ENCODE data around the gene TMEM205.
"Not testable (repeated sequence)": the region's sequence is repeated elsewhere in the genome, so short reads cannot be mapped to it uniquely, and the experiment has no call there.

TMEM205 gene

DNA sequence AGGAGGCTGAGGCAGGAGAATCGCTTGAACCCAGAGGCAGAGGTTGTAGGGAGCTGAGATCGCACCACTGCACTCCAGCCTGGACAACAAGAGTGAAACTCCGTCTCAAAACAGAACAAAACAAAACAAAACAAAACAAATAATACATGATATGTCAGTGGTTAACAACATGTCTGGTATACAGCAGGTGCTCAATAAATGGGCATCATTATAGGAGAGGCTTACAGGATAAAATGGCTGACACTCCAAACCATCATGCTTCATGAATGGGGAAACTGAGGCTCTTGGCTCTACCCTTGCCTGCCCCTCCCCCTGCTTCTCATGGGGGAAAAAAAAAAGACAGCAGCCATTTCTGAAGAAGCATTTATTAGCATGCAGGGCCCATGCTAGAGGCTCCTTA lies 3.6 kb downstream of the TMEM205 start:
- no peak for FAIRE-seq

DNA sequence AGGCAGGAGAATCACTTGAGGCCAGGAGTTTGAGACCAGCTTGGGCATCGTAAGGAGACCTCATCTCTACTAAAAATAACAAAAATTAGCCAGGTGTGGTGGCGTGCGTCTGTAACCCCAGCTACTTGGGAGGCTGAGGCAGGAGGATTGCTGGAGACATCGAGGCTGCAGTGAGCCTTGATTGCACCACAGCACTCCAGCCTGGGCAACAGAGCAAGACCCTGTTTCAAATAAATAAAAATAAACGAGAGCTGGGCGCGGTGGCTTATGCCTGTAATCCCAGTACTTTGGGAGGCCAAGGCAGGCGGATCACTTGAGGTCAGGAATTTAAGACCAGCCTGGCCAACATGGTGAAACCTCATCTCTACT lies 6.0 kb downstream of the TMEM205 start:
- FAIRE-seq; DNase-seq (ENCODE audit: insufficient read length, low spot score): not testable (repeated sequence)

More for the DNA sequence above, 3.6 kb downstream of the TMEM205 start:
- DNase-seq (ENCODE audit: insufficient read length, low spot score) = no peak

DNA sequence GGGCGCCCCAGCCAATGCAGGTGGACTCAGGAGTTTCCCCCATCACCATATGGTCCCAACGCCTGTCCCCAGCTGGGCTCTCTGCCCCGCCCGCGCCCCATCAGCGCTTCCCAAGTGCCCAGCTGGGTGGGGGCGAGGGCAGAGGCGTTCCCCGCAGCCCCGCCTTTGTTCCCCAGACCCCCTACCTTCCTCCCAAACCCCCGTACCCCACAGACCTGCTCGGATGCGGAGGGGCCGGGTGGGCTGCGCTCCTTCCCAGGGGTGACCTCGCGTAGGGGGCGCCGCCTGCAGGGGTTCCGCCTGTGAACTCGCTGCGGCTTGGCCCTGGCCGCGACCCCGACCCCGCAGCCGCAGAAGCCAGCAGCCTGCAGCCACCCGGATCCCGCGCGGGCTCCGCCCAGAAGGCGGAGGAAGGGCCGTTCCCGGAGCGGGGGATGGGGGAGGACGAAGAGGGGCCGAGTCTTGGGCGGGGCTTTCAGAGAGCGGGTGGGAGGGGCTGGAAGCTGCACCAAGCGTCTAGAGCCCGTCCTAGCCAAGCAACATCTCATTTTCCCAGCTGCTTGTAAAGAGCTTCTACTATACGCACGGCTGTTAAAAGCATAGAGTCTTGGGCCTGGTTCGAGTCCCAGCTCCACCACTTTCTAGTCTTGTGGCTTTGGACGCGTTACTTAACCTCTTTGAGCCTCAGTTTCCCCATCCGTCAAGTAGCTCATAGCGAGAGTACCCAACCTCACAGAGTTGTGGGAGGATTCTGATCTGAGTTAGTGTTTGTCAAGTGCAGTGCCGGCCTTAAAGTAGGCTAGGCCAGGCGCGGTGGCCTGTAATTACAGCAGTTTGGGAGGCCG lies 6.6 kb downstream of the TMEM205 start, which contains the start of gene RAB3D:
Gene RAB3D, minus strand, starts transcription at position 404 of the 845 bp plus-strand sequence. CDS start 2,258 bp downstream, outside the sequence.
- DNase-seq (ENCODE audit: insufficient read length, low spot score) = peak; percentile 91
- peak; percentile 70 for FAIRE-seq

DNA sequence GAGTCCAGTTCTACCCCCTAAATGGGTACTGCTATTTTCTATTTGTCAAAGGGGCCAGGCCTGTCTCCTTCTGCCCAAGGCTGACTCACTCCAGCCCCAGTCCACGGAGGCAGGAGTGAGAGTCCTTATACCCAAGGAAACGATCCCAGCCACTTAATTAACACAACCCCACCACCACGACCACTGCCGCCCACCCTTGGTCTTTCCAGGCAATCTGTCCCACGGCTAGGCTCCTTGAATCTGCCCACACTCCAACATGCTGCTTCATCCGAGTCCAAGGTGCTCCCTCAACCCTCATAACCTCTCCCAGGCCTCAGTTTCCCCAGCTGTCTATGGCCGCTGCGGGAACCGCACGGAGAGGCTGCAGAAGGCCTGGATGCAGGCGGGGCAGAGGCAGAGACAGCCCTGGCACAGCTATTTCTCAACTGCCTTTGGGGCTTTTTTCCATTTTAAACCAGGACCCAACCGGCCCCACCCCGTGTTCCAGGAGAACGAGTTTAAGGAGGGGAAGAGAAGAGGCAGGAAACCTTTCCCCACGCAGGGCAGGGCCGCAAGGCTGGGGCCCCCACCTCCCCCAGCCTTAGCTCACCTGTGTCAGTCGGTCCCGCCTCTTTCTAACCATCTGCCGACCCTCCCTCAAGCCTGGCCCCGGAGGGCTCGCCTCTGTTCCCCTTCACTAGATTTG lies 7.4 kb downstream of the TMEM205 start:
- FAIRE-seq = no peak
- DNase-seq (ENCODE audit: insufficient read length, low spot score) = no peak

DNA sequence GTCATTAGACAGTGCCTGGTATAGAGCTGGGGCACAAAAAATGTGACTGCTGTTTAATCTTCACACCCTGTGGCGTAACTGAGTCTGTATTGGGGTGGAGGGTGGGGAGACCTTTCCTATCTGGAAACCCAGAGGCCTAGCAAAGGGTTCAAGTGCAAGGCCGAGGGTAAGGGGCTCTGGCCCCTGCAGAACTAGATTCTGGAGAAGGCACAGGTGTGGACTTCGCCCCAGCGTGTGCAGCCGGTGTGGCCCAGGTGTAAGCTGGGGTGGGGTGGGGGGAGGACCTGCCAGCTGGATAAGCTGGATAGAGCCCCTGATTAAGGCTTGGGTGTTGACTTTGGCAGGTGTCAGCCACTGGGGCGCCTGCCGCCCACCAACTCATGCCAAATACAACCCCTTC lies 7.9 kb downstream of the TMEM205 start:
- DNase-seq (ENCODE audit: insufficient read length, low spot score) (no peak), FAIRE-seq (no peak)

DNA sequence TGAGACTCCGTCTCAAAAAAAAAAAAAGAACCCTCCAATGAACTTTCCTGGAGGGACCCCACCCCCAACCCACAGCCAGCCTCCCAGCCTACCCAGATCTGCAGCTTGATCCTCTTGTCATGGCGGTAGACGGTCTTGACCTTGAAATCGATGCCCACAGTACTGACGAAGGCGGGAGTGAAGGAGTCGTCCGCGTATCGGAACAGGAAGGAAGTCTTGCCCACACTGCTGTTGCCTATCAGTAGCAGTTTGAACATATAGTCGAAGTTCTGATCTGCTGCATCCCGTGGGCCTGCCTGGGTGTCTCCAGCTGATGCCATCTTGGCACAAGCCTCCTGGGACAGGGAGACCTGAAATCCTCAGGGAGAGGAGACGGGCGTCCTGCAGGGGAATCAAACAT lies 9.0 kb downstream of the TMEM205 start:
- FAIRE-seq (no peak), DNase-seq (ENCODE audit: insufficient read length, low spot score) (no peak)

DNA sequence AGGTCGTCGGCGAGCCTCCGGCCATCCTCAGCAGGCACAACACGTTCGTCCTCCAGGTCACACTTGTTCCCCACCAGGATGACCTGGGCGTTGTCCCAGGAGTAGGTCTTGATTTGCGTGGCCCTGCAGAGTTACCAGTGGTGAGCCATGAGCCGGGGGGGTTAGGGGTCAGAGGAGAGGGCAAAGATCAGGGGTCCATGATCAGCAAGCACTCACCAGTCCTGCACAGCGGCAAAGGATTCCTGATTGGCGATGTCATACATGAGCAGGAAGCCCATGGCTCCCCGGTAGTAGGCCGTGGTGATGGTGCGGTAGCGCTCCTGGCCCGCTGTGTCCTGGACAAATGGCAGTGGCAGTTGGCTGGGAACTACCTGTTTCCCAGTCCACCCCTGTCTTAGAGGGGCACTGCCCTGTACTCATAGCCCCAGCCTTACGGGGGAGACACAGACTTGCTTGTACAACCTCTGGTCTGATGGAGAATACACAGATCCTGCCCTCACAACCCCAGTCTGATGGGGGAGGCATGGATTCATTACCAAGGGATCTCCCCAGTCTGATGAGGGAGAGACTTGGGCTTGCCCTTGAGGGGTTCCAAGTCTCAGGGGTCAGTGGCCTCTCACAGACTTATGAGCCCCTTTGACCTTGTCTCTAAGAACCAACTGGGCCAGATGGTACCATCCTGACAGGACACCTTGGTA lies 10.5 kb downstream of the TMEM205 start:
- DNase-seq (ENCODE audit: insufficient read length, low spot score) (no peak), FAIRE-seq (peak; percentile 83)

DNA sequence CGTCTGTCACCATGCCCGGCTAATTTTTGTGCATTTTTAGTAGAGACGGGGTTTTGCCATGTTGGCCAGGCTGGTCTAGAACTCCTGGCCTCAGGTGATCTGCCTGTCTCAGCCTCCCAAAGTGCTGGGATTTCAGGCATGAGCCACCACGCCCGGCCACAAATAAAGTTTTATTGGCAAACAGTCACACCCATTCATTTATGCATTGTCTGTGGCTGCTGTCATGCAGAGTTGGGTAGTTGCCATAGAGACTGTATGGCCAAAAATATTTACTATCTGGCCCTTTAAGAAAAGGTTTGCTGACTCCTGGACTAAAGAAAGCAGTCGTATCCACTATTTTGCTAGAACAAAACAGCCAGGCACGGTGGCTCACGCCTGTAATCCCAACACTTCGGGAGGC lies 12.2 kb downstream of the TMEM205 start:
- not testable (repeated sequence) for FAIRE-seq; DNase-seq (ENCODE audit: insufficient read length, low spot score)

DNA sequence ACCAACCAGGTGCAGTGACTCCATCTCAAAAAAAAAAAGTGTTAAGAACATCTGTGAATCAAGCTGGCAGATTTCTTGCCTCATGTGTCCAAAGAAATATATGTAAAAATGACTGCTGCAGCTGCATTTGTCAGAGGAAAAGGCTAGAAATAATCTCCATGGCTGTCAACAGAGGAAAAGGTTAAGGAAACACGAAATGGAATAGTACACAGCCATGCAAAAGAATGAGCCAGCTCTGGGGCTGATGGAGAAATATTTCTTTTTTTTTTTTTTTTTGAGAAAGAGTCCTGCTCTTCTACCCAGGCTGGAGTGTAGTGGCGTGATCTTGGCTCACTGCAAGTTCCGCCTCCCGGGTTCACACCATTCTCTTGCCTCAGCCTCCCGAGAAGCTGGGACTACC lies 13.2 kb downstream of the TMEM205 start:
- DNase-seq (ENCODE audit: insufficient read length, low spot score) (no peak), FAIRE-seq (no peak)

DNA sequence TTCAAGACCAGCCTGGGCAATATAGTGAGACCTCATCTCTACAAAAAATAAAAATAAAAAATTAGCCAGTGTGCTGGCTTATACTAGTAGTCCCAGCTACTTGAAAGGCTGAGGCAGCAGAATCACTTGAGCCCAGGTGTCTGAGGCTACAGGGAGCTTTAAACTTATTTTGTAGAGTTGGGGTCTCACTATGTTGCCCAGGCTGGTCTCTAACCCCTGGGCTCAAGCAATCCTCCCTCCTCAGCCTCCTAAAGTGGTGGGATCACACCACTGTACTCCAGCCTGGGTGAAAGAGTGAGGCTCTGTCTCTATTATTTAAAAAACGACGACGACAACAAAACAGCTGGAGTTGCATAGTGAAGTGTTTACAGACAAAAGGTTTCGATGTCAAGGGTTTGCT lies 14.6 kb downstream of the TMEM205 start:
- DNase-seq (ENCODE audit: insufficient read length, low spot score) (no peak), FAIRE-seq (no peak)

DNA sequence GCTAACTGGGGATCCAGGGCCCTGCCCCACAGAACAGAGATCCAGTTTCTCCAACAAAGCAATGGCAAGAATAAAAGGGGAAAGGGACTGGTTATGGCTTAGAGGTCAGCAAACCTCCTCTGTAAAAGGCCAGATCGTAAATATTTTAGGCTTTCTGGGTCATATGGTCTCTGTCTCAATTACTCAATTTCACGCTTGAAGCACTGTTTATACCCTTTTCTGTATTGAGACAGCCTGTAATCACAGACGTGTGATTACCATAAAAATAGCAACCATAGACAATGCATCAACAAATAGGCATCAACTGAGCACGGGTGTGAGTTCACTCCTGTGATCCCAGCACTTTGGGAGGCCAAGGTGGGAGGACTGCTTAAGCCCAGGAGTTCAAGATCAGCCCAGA lies 15.9 kb downstream of the TMEM205 start:
- FAIRE-seq (no peak), DNase-seq (ENCODE audit: insufficient read length, low spot score) (no peak)

DNA sequence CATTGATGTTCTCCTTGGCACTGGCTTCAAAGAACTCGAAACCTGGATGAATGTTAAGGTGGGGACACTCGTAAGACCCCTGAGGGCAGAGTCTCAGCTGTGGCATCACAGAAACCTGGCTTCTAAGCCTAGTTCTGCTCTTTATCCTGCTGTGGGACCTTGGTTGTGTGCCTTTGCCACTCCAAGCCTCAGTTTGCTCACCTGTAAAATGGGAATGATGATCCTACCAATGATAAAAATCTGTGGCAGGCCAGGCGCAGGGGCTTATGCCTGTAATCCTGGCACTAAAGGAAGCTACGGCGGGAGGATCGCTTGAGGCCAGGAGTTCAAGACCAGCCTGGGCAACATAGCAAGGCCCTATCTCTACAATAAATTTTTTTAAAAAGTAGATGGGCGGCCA lies 20.5 kb downstream of the TMEM205 start:
- DNase-seq (ENCODE audit: insufficient read length, low spot score) (no peak), FAIRE-seq (no peak)

DNA sequence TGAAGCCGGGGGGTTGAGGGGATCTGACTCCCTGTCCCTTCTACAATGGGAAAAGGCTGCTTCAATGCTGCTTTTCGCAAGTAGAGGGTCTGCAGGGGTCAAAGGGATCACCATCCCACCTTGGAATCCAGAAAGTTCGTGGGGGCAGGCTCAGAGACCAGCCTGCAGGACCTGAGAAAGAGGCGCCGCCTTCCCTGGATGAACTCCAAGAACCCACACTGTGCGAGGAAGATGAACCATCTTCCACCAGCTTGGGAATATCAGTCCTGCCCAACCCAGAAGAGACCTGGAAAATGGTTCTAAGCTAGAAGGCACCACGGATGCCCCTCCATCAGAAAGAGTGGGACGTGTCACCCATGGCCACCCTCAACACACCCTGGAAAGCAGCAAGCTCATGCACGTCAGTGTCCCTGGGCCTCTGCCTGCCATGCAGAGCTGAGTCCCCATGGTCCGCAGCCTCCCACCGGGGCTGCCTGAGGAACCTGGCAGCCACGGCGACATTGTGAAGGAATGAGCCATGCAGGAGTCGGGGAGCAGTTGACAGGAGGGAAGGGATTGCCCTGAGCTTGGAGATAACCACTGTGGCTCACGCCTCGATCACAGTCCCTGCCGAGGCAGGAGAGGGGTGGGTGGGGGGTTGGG lies 21.2 kb downstream of the TMEM205 start:
- DNase-seq (ENCODE audit: insufficient read length, low spot score) (no peak), FAIRE-seq (no peak)

DNA sequence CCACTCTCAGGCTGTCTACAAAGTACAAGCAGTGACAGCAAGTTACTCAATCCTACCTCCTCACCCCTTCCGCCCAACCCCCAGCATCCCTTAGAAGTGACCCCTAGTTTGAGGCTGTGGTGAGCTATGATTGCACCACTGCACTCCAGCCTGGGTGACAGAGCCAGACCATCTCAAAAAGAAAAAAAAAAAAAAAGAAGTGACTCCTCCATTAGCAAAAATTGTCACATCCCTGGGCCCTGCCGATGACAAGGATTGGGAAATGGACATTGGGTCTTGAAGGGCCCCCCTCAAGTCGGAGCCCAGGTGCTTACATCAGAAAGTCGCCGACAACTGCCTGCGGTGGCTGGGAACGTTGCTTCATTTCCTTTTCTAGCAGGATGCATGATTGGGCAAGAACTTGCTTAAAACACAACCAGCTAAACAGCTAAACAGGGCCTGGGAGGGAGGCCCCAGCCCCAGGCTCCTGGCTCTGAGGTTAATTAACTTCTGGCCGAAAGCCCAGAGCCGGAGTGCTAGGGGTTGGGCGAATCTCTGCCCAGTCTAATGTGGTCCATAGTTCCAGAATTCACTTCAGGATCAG lies 21.9 kb downstream of the TMEM205 start:
- DNase-seq (ENCODE audit: insufficient read length, low spot score) = peak; percentile 91
- FAIRE-seq = no peak

DNA sequence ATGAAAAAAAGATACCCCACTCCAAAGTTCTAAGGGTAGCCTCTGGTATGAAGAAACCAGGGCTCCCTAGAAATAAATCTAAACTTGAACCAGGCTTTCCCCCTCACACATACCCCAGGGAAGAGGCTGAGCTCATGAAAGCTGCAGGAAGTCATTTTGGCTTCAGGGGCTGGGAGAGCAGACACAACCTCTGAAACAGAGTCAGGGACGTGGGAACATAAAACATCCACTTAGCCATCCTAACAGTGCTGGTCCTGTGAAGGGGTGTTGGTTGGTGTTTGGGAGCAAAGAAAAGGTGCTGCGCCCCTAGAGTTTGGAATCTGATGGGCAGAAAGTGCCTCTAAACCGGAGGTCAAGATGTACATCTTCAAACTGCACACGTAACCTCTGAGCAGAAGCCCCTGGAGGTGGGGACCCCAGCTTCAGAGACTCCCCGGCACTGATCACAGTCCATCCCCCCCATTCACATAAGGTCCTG lies 22.4 kb downstream of the TMEM205 start:
- DNase-seq (ENCODE audit: insufficient read length, low spot score) = no peak
- FAIRE-seq = peak; percentile 28

DNA sequence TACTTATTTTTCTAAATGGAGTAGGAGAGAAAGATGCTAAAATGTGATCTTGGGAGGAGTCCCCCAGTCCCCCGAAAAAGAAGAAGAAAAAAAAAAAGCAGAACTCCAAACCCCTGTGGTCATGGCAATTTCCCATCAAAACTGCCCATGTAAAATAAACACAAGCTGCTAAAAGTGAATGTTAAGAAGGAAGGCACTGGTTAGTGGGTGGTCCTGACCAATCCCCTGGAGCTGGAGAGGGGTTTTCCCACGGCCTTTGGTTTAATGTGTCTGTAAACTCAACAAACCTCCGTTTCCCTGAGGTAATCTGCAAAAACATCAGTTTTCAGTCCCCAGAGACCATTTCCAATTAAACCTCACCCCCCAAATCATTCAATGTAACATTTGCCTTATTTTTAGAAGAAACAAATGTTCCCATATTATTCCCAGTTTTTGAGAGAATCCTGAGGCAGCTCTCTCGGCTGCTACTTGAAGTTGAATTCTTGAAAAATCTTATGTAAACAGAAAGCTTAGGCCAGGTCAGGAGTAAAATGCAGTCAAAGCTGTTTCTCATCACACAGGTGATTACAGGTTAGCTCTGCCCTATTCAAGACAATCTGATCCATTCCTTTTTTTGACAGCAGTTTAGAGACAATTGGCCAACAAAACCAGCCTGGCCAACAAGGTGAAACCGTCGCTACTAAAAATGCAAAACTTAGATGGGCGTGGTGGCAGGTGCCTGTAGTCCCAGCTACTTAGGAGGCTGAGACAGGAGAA lies 23.6 kb downstream of the TMEM205 start:
- no peak for FAIRE-seq
- no peak for DNase-seq (ENCODE audit: insufficient read length, low spot score)

DNA sequence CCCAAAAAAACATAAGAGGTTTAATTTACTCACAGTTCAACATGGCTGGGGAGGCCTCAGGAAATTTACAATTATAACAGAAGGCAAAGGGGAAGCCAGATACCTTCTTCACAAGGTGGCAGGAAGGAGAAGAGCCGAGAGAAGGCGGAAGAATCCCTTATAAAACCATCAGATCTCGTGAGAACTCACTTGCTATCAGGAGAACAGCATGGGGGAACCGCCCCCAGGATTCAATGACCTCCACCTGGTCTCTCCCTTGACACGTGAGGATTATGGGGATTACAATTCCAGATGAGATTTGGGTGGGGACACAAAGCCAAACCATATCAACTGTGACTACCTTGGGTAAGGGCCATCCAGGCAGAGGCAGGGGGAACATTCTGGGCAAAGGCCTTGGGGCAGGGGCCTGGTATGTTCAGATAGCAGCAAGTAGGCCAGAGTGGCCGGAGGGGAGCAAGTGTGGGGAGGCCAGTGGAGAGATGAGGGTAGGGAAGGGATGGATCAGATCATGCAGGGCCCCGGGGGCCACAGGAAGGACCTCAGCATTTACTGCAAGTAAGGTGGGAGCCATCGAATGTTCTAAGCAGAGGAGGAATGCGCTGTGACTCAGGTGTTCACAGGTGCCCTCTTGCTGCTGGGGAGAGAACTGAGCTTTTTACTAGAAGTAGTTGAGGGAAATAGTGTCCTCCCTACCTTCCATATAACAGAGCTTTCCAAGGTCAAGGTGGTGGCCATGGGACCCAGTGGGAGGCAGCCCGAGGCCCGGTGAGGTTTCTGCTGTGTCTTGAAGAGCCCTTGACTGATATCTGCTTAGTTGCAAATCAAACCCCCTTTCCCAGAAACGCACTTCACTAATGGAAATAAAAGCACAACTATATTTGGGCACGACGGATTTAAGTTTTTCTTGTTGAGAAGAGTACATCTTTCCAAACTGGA lies 24.6 kb downstream of the TMEM205 start:
- FAIRE-seq = no peak

DNA sequence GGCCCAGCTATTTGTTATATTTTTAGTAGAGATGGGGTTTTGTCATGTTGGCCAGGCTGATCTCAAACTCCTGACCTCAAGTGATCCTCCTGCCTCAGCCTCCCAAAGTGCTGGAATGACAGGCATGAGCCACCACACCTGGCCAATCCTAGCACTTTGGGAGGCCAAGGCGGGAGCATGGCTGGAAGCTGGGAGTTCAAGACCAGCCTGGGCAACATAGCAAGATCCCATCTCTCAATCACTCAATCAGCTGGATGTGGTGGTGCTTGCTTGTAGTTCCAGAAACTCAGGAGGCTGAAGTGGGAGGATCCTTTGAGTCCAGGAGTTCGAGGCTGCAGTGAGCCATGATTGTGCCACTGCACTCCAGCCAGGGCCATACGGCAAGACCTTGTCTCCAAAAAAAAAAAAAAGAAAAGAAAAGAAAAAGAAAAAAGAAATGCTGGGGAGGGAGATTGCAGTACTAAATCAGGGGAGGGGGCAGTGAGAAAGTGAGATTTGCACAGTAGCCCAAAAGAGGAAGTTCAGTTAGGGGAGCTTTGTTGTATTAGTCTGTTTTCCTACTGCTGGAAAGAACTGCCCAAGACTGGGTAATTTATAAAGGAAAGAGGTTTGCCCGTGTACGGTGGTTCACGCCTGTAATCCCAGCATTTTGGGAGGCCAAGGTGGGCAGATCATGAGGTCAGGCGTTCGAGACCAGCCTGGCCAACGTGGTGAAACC lies 25.6 kb downstream of the TMEM205 start:
- not testable (repeated sequence) for FAIRE-seq; DNase-seq (ENCODE audit: insufficient read length, low spot score)

More for the DNA sequence above, 24.6 kb downstream of the TMEM205 start:
- DNase-seq (ENCODE audit: insufficient read length, low spot score) = no peak
